ENCODE results near the gene OST4.

DNA sequence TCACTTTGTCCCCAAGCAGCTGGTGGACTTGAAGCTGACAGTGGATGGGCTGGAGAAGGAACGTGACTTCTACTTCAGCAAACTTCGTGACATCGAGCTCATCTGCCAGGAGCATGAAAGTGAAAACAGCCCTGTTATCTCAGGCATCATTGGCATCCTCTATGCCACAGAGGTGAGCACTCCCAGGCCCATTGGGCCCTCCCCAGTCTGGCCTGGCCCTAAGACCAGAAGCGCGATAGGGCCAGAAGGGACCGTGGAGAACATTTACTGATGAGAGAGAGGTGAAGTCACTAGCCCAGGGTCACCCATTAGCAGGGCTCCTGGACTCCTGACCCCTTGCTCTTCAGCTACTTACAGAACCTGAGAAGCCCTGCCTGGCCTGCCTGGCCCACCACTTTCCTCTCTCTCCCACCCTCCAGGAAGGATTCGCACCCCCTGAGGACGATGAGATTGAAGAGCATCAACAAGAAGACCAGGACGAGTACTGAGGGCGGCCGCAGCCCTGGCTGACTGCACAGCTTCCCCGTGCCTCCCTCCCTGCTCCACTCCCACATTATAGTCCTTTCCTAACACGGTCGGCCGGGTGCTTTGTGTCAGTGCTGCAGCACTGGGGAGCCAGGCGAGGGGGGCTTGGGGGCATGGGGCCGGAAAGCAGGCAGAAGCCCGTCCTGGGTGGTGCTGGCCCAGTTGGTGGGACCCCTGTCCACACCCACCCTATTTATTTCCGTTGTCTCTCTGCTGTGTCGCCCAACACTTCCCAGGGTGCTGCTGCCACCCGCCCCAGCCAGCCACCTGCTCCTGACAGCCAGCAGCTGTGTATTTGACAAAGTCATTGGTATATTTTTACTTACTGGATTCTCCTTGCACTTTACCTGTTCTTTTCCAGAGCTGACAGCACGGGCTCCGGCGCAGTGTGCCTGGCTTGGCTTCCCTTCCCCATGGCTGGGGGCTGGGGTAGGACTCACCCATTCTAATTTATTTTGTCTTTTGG is 45.3 kb downstream of the OST4 start:
- TF ChIP-seq, protein P1, sequence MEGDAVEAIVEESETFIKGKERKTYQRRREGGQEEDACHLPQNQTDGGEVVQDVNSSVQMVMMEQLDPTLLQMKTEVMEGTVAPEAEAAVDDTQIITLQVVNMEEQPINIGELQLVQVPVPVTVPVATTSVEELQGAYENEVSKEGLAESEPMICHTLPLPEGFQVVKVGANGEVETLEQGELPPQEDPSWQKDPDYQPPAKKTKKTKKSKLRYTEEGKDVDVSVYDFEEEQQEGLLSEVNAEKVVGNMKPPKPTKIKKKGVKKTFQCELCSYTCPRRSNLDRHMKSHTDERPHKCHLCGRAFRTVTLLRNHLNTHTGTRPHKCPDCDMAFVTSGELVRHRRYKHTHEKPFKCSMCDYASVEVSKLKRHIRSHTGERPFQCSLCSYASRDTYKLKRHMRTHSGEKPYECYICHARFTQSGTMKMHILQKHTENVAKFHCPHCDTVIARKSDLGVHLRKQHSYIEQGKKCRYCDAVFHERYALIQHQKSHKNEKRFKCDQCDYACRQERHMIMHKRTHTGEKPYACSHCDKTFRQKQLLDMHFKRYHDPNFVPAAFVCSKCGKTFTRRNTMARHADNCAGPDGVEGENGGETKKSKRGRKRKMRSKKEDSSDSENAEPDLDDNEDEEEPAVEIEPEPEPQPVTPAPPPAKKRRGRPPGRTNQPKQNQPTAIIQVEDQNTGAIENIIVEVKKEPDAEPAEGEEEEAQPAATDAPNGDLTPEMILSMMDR (IDR thresholded peaks at IDR 0.05): no peak
- no peak for TF ChIP-seq MAZ (IDR thresholded peaks at IDR 0.05; ENCODE audit: borderline replicate concordance, low read depth, low read length)
- TF ChIP-seq, protein P2, sequence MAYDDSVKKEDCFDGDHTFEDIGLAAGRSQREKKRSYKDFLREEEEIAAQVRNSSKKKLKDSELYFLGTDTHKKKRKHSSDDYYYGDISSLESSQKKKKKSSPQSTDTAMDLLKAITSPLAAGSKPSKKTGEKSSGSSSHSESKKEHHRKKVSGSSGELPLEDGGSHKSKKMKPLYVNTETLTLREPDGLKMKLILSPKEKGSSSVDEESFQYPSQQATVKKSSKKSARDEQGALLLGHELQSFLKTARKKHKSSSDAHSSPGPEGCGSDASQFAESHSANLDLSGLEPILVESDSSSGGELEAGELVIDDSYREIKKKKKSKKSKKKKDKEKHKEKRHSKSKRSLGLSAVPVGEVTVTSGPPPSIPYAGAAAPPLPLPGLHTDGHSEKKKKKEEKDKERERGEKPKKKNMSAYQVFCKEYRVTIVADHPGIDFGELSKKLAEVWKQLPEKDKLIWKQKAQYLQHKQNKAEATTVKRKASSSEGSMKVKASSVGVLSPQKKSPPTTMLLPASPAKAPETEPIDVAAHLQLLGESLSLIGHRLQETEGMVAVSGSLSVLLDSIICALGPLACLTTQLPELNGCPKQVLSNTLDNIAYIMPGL (CRISPR knock-in tag; IDR thresholded peaks at IDR 0.05; ENCODE audit: borderline replicate concordance): no peak
- no peak for TF ChIP-seq POLR2A (IDR thresholded peaks at IDR 0.05; ENCODE audit: low read length)
- TF ChIP-seq, protein P3, sequence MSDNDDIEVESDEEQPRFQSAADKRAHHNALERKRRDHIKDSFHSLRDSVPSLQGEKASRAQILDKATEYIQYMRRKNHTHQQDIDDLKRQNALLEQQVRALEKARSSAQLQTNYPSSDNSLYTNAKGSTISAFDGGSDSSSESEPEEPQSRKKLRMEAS (IDR thresholded peaks at IDR 0.05): no peak
- no peak for TF ChIP-seq RAD21 (conservative IDR thresholded peaks at IDR 0.05 in 1 of 2, IDR thresholded peaks at IDR 0.05 in 1 of 2)

Data from A549 (cell line).